Ectodermal cell (in vitro differentiated cells): ENCODE measurements around the gene TRERF1.

ENCODE experiments used
- H3K27ac ChIP-seq: 2 replicates; pipeline ENCODE4 v1.7.0; 2013; ENCODE audit warnings: mild to moderate bottlenecking, low read depth, low read length; ENCODE audit not compliant: insufficient read depth, poor library complexity, severe bottlenecking
- H3K27me3 ChIP-seq: 2 replicates; pipeline ENCODE4 v1.7.0; 2013; ENCODE audit warnings: mild to moderate bottlenecking, low read length; ENCODE audit not compliant: insufficient read depth, control insufficient read depth, poor library complexity, severe bottlenecking
- H3K36me3 ChIP-seq: one replicate; pipeline ENCODE4 v1.7.0; 2013; ENCODE audit warnings: low read length; ENCODE audit not compliant: control insufficient read depth, insufficient read depth
- H3K4me1 ChIP-seq: one replicate; pipeline ENCODE4 v1.7.0; 2013; ENCODE audit warnings: low read length; ENCODE audit not compliant: control insufficient read depth, insufficient read depth
- H3K4me3 ChIP-seq: 2 replicates; pipeline ENCODE4 v1.7.0; 2013; ENCODE audit warnings: low read depth, low read length, control low read depth; ENCODE audit not compliant: insufficient read depth
- H3K9me3 ChIP-seq: 2 replicates; pipeline ENCODE4 v1.7.0; 2013; ENCODE audit warnings: mild to moderate bottlenecking, low read length, moderate library complexity; ENCODE audit not compliant: control insufficient read depth
- WGBS, 2 experiments: methylation state at CpG; one replicate each; pipeline ENCODE4 v1.1.7; 2013; ENCODE audit warnings: missing lambda C conversion rate in 2 of 2; 5-methylcytosine and 5-hydroxymethylcytosine counted together

TRERF1 gene

GRCh38 chr6:42341221-42341620 is 110.5 kb downstream of the TRERF1 start:
- H3K4me1 ChIP-seq: no peaks in the 10 kb centered on the region
- WGBS, 2 experiments: 94 to 95% methylated on average over 5 of the region's 5 CpGs
- H3K36me3 ChIP-seq: no peaks in the 10 kb centered on the region
- H3K9me3 ChIP-seq: no peaks in the 10 kb centered on the region
- no peak overlapping the region for H3K27ac ChIP-seq
- H3K27me3 ChIP-seq: no peaks in the 10 kb centered on the region
- no peak overlapping the region for H3K4me3 ChIP-seq

- Histone ChIP-seq H3K9me3 (no peaks in the 10 kb centered on the region), H3K4me1 (no peaks in the 10 kb centered on the region), H3K27ac (no peak overlapping the region), H3K4me3 (no peak overlapping the region), H3K27me3 (no peaks in the 10 kb centered on the region), H3K36me3 (no peaks in the 10 kb centered on the region)
- WGBS, 2 experiments: 98 to 99% methylated on average over 6 of the region's 6 CpGs
These were observed 111.2 kb downstream of the TRERF1 start for GRCh38 chr6:42340511-42340910.

- Histone ChIP-seq H3K27me3 (no peaks in the 10 kb centered on the region), H3K4me1 (no peaks in the 10 kb centered on the region), H3K27ac (no peak overlapping the region), H3K4me3 (no peak overlapping the region), H3K36me3 (no peaks in the 10 kb centered on the region), H3K9me3 (no peaks in the 10 kb centered on the region)
- 88 to 95% methylated on average over 2 of the region's 2 CpGs for WGBS, 2 experiments
These were observed 111.7 kb downstream of the TRERF1 start for GRCh38 chr6:42339991-42340401.

- Histone ChIP-seq H3K36me3 (no peaks in the 10 kb centered on the region), H3K9me3 (no peaks in the 10 kb centered on the region), H3K4me1 (no peaks in the 10 kb centered on the region), H3K27ac (no peak overlapping the region), H3K4me3 (no peak overlapping the region), H3K27me3 (no peaks in the 10 kb centered on the region)
- 95% methylated on average over 6 to 7 of the region's 7 CpGs for WGBS, 2 experiments
These were observed 112.9 kb downstream of the TRERF1 start for GRCh38 chr6:42338744-42339222.

GRCh38 chr6:42337985-42338743 is 113.6 kb downstream of the TRERF1 start:
- 91% methylated on average over 11 of the region's 11 CpGs for WGBS, 2 experiments
- Histone ChIP-seq H3K27me3 (no peaks in the 10 kb centered on the region), H3K4me3 (no peak overlapping the region), H3K4me1 (no peaks in the 10 kb centered on the region), H3K27ac (no peak overlapping the region), H3K36me3 (no peaks in the 10 kb centered on the region), H3K9me3 (no peaks in the 10 kb centered on the region)

- no peak overlapping the region for H3K4me3 ChIP-seq
- H3K36me3 ChIP-seq: no peaks in the 10 kb centered on the region
- WGBS, 2 experiments: 94 to 97% methylated on average over 5 of the region's 5 CpGs
- H3K27me3 ChIP-seq: no peaks in the 10 kb centered on the region
- no peak overlapping the region for H3K27ac ChIP-seq
- peaks cover 2% of the 10 kb centered on the region for H3K4me1 ChIP-seq
- H3K9me3 ChIP-seq: no peaks in the 10 kb centered on the region
These were observed 115.3 kb downstream of the TRERF1 start for GRCh38 chr6:42336431-42336830.

- no peak overlapping the region for H3K4me3 ChIP-seq
- peaks cover 5% of the 10 kb centered on the region for H3K4me1 ChIP-seq
- no peaks in the 10 kb centered on the region for H3K36me3 ChIP-seq
- H3K9me3 ChIP-seq: no peaks in the 10 kb centered on the region
- H3K27me3 ChIP-seq: no peaks in the 10 kb centered on the region
- H3K27ac ChIP-seq: no peak overlapping the region
- 95% methylated on average over 5 of the region's 5 CpGs for WGBS, 2 experiments
These were observed 115.8 kb downstream of the TRERF1 start for GRCh38 chr6:42335896-42336295.

- Histone ChIP-seq H3K36me3 (no peaks in the 10 kb centered on the region), H3K9me3 (no peaks in the 10 kb centered on the region)
- WGBS, 2 experiments: 89 to 100% methylated on average over 2 of the region's 2 CpGs
These were observed 116.9 kb downstream of the TRERF1 start for GRCh38 chr6:42334870-42335269.

GRCh38 chr6:42333612-42334011 is 118.1 kb downstream of the TRERF1 start:
- Histone ChIP-seq H3K36me3 (no peaks in the 10 kb centered on the region), H3K27me3 (no peaks in the 10 kb centered on the region), H3K4me1 (peaks cover 5% of the 10 kb centered on the region), H3K4me3 (no peak overlapping the region), H3K9me3 (no peaks in the 10 kb centered on the region), H3K27ac (no peak overlapping the region)
- 95 to 97% methylated on average over 6 of the region's 6 CpGs for WGBS, 2 experiments

More at GRCh38 chr6:42334870-42335269, 116.9 kb downstream of the TRERF1 start:
- Histone ChIP-seq H3K27ac (no peak overlapping the region), H3K4me1 (peaks cover 5% of the 10 kb centered on the region), H3K4me3 (no peak overlapping the region), H3K27me3 (no peaks in the 10 kb centered on the region)

- Histone ChIP-seq H3K9me3 (no peaks in the 10 kb centered on the region), H3K4me3 (no peak overlapping the region), H3K4me1 (peaks cover 5% of the 10 kb centered on the region), H3K27me3 (no peaks in the 10 kb centered on the region), H3K27ac (no peak overlapping the region), H3K36me3 (no peaks in the 10 kb centered on the region)
- WGBS, 2 experiments: 92 to 96% methylated on average over 4 of the region's 4 CpGs
These were observed 118.8 kb downstream of the TRERF1 start for GRCh38 chr6:42332916-42333315.
